GM23248 (cell line): Measurements from ENCODE around the gene SLC35G3. TPM values are rescaled to one million over a fixed set of nuclear protein-coding genes. Genes with fewer than 3 reads are reported as not detected.

Experiments used
- DNase-seq: peaks from one replicate; pipeline ENCODE4 v3.0.0-alpha.2; 2015
- H2AFZ ChIP-seq: fragments of 200-600 bp; sonication (generic); 2 replicates; pipeline ENCODE4 v1.6.1; 2016; ENCODE audit warnings: antibody characterized with exemption
- H3F3A ChIP-seq: fragments of 200-600 bp; sonication (generic); 2 replicates; pipeline ENCODE4 v1.6.1; 2016; ENCODE audit warnings: mild to moderate bottlenecking, antibody characterized with exemption, mixed run types; ENCODE audit not compliant: insufficient read depth
- H3K27ac ChIP-seq: fragments of 200-600 bp; sonication (generic); 2 replicates; pipeline ENCODE4 v1.5.1; 2016; ENCODE audit warnings: mild to moderate bottlenecking
- H3K27me3 ChIP-seq: fragments of 200-600 bp; sonication (generic); replicated peaks from 2 replicates; pipeline ENCODE4 v1.6.1; 2016; ENCODE audit warnings: mild to moderate bottlenecking; ENCODE audit not compliant: insufficient read depth
- H3K36me3 ChIP-seq: fragments of 200-600 bp; sonication (generic); 2 replicates; pipeline ENCODE4 v1.6.1; 2016; ENCODE audit warnings: low read depth, mild to moderate bottlenecking
- H3K4me1 ChIP-seq: fragments of 200-600 bp; sonication (generic); 2 replicates; pipeline ENCODE4 v1.6.1; 2016; ENCODE audit warnings: mild to moderate bottlenecking; ENCODE audit not compliant: insufficient read depth
- H3K4me2 ChIP-seq: fragments of 200-600 bp; sonication (generic); one replicate; pipeline ENCODE4 v1.6.1; 2016; ENCODE audit warnings: mild to moderate bottlenecking; ENCODE audit not compliant: unreplicated experiment
- H3K4me3 ChIP-seq: fragments of 200-600 bp; sonication (generic); 2 replicates; pipeline ENCODE4 v1.5.1; 2016; ENCODE audit warnings: mild to moderate bottlenecking
- H3K79me2 ChIP-seq: fragments of 200-600 bp; sonication (generic); 2 replicates; pipeline ENCODE4 v1.6.1; 2016; ENCODE audit warnings: mild to moderate bottlenecking; ENCODE audit not compliant: insufficient read depth
- H3K9ac ChIP-seq: fragments of 200-600 bp; sonication (generic); 2 replicates; pipeline ENCODE4 v1.6.1; 2016; ENCODE audit warnings: mild to moderate bottlenecking
- H3K9me2 ChIP-seq: fragments of 200-600 bp; sonication (generic); 2 replicates; pipeline ENCODE4 v1.6.1; 2016; ENCODE audit warnings: mixed run types, mild to moderate bottlenecking, moderate library complexity; ENCODE audit not compliant: insufficient read depth
- H3K9me3 ChIP-seq: fragments of 200-600 bp; sonication (generic); one replicate; pipeline ENCODE4 v1.6.1; 2017; ENCODE audit warnings: low read depth
- H4K20me1 ChIP-seq: fragments of 200-600 bp; sonication (generic); 2 replicates; pipeline ENCODE4 v1.6.0; 2016; ENCODE audit not compliant: insufficient read depth
- EZH2 ChIP-seq: fragments of 200-600 bp; sonication (generic); IDR thresholded peaks from 2 replicates; pipeline ENCODE4 v1.6.1; 2018; ENCODE audit warnings: antibody characterized with exemption, mild to moderate bottlenecking; ENCODE audit not compliant: insufficient read depth, poor library complexity, severe bottlenecking
- EZH2phosphoT487 ChIP-seq: fragments of 200-600 bp; sonication (generic); IDR thresholded peaks from 2 replicates; pipeline ENCODE4 v1.6.1; 2018; ENCODE audit warnings: antibody characterized with exemption, moderate library complexity, mild to moderate bottlenecking, low read depth; ENCODE audit not compliant: insufficient read depth
- WGBS, 2 experiments: methylation state at CpG; one replicate each; pipeline ENCODE4 v1.1.6; 2015 to 2017; ENCODE audit warnings: low lambda C conversion rate in 2 of 2, low coverage in 1 of 2; ENCODE audit errors: missing lambda C conversion rate in 2 of 2; 5-methylcytosine and 5-hydroxymethylcytosine counted together
- in situ Hi-C: fragments of 300-500 bp; cut with MboI; formaldehyde crosslinking; loops from 2 replicates; pipeline ENCODE4 v1.15.0; 2020
- polyA plus RNA-seq: library from polyadenylated mRNA; unstranded; fragments of >200 nt; fragmentation: Nextera tagmentation; extraction: Ambion mirVana; gene quantifications from 2 replicates; pipeline ENCODE4 v1.2.1, GENCODE V29; 2016
- total RNA-seq: library from RNA; depleted of rRNA; stranded (reverse); fragments of >200 nt; shearing (Covaris generic); gene quantifications from 2 replicates; pipeline ENCODE4 v1.2.3, GENCODE V29; 2014

Gene SLC35G3
- total and polyA plus RNA-seq, 2 experiments from 2014 or later, result not detected

GRCh38 chr17:35170968-35171771, 23.0 kb downstream of the SLC35G3 start:
- Histone ChIP-seq H3K79me2 (no peaks in the 10 kb centered on the region), H3K27ac (no peak overlapping the region), H3K9me3 (no peaks in the 10 kb centered on the region), H4K20me1 (no peaks in the 10 kb centered on the region), H2AFZ (no peak overlapping the region), H3K4me1 (peaks cover 8% of the 10 kb centered on the region), H3K4me2 (no peak overlapping the region), H3K4me3 (no peak overlapping the region), H3K27me3 (no peaks in the 10 kb centered on the region), H3K36me3 (no peaks in the 10 kb centered on the region), H3K9ac (no peak overlapping the region), H3F3A (no peaks in the 10 kb centered on the region), H3K9me2 (no peaks in the 10 kb centered on the region)
- TF ChIP-seq EZH2phosphoT487 (no peak), EZH2 (no peak)
- DNase-seq, result peak; percentile 59
- in situ Hi-C loops, result no loop called here
- WGBS, 2 experiments, result 65 to 66% methylated on average over 17 to 18 of the region's 18 CpGs

- H3K9me2 ChIP-seq, result no peaks in the 10 kb centered on the region
- H4K20me1 ChIP-seq, result no peaks in the 10 kb centered on the region
- H3K4me3 ChIP-seq, result no peak overlapping the region
- H3K27me3 ChIP-seq, result no peaks in the 10 kb centered on the region
- H3K9me3 ChIP-seq, result no peaks in the 10 kb centered on the region
- no peak overlapping the region for H3K27ac ChIP-seq
- H3K4me1 ChIP-seq, result peaks cover 8% of the 10 kb centered on the region
- H3K4me2 ChIP-seq, result no peak overlapping the region
- DNase-seq, result no peak
- no peaks in the 10 kb centered on the region for H3K79me2 ChIP-seq
- H3K9ac ChIP-seq, result no peak overlapping the region
- H3F3A ChIP-seq, result no peaks in the 10 kb centered on the region
- no peak overlapping the region for H2AFZ ChIP-seq
- TF ChIP-seq EZH2phosphoT487 (no peak), EZH2 (no peak)
- no peaks in the 10 kb centered on the region for H3K36me3 ChIP-seq
- WGBS, 2 experiments, result 83 to 86% methylated on average over 17 of the region's 17 CpGs
- in situ Hi-C loops, result loop anchor here (5.0 kb wide), 1 partner anchor 367 kb away; the partner anchor contains the start of gene SLFN12L
These were observed 24.3 kb downstream of the SLC35G3 start for GRCh38 chr17:35169835-35170363.

- Histone ChIP-seq H3F3A (no peaks in the 10 kb centered on the region), H2AFZ (no peak overlapping the region), H3K4me1 (peaks cover 8% of the 10 kb centered on the region), H3K27ac (no peak overlapping the region), H3K36me3 (no peaks in the 10 kb centered on the region), H4K20me1 (no peaks in the 10 kb centered on the region), H3K9me3 (no peaks in the 10 kb centered on the region), H3K79me2 (no peaks in the 10 kb centered on the region), H3K9me2 (no peaks in the 10 kb centered on the region), H3K9ac (no peak overlapping the region), H3K4me2 (no peak overlapping the region), H3K27me3 (no peaks in the 10 kb centered on the region), H3K4me3 (no peak overlapping the region)
- 88 to 89% methylated on average over 1 of the region's 1 CpG for whole genome bisulfite sequencing, 2 experiments
- TF ChIP-seq EZH2 (no peak), EZH2phosphoT487 (no peak)
- DNase-seq, result peak; percentile 54
- in situ Hi-C loops, result loop anchor here (5.0 kb wide), 1 partner anchor 370 kb away; the partner anchor contains the start of gene SLFN12L
These were observed 26.5 kb downstream of the SLC35G3 start for GRCh38 chr17:35167666-35168065.

DNA sequence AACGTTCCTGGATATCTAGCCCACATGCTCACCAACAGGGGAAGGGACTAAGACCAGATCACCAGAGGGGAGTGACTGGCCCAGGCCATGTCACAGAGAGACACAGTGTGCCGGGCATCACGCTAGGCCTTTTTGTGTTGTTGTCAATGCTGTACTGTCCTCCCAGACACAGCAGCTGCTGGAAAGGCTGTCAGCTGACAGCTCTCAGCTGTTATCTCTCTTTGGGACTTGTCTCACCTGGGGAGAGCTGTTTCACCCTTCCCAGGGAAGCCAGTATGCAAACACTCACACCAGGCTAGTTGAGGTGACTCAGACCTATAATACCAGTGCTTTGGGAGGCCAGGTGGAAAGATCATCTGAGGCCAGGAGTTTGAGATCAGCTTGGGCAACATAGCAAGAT, 27.1 kb downstream of the SLC35G3 start:
- Histone ChIP-seq H3K9me2 (no peaks in the 10 kb centered on the region), H3K27me3 (no peaks in the 10 kb centered on the region), H3K4me1 (peaks cover 6% of the 10 kb centered on the region), H3K4me3 (no peak overlapping the region), H3K9ac (no peak overlapping the region), H3K36me3 (no peaks in the 10 kb centered on the region), H4K20me1 (no peaks in the 10 kb centered on the region), H3F3A (no peaks in the 10 kb centered on the region), H3K79me2 (no peaks in the 10 kb centered on the region), H2AFZ (no peak overlapping the region), H3K4me2 (no peak overlapping the region), H3K27ac (no peak overlapping the region), H3K9me3 (no peaks in the 10 kb centered on the region)
- in situ Hi-C loops, result loop anchor here (5.0 kb wide), 1 partner anchor 370 kb away; the partner anchor contains the start of gene SLFN12L
- WGBS, 2 experiments, result 57 to 61% methylated on average over 3 of the region's 3 CpGs
- DNase-seq, result no peak
- no peak for TF ChIP-seq EZH2
- TF ChIP-seq EZH2phosphoT487, result no peak
